ENCODE measurements around the gene OTUD6A.

- no peak for TF ChIP-seq EZH2 (IDR thresholded peaks at IDR 0.05)
- TF ChIP-seq CTCF (IDR thresholded peaks at IDR 0.05) = no peak
- TF ChIP-seq EZH2phosphoT487 (IDR thresholded peaks at IDR 0.05) = no peak
These were observed 799 bp downstream of the OTUD6A start for GRCh38 chrX:70062961-70063550.
